Effector memory CD4-positive, alpha-beta T cell (primary cell): ENCODE data around the gene SHB.
"Not testable (repeated sequence)": the region's sequence is repeated elsewhere in the genome, so short reads cannot be mapped to it uniquely, and the experiment has no call there.

Experiments used
- DNase-seq, 3 donors: peaks; one replicate each; pipeline ENCODE4 v3.0.0-alpha.2; 2020
- H3K27ac ChIP-seq: 2 replicates; pipeline ENCODE4 v1.7.0; 2013; ENCODE audit warnings: mild to moderate bottlenecking, low read length, moderate library complexity; ENCODE audit not compliant: insufficient read depth, poor library complexity, severe bottlenecking
- H3K27me3 ChIP-seq: replicated peaks from 2 replicates; pipeline ENCODE4 v1.7.0; 2013; ENCODE audit warnings: mild to moderate bottlenecking, low read length; ENCODE audit not compliant: insufficient read depth, control insufficient read depth, poor library complexity, severe bottlenecking
- H3K36me3 ChIP-seq: 2 replicates; pipeline ENCODE4 v1.7.0; 2013; ENCODE audit warnings: mild to moderate bottlenecking, low read length, moderate library complexity; ENCODE audit not compliant: control insufficient read depth, insufficient read depth
- H3K4me1 ChIP-seq: 2 replicates; pipeline ENCODE4 v1.7.0; 2013; ENCODE audit warnings: low read length, mild to moderate bottlenecking; ENCODE audit not compliant: control insufficient read depth, insufficient read depth, poor library complexity, severe bottlenecking
- H3K4me3 ChIP-seq: 2 replicates; pipeline ENCODE4 v1.7.0; 2013; ENCODE audit warnings: low read length, low read depth, mild to moderate bottlenecking; ENCODE audit not compliant: insufficient read depth, poor library complexity, severe bottlenecking
- H3K9me3 ChIP-seq: 2 replicates; pipeline ENCODE4 v1.7.0; 2013; ENCODE audit warnings: mild to moderate bottlenecking, low read length, moderate library complexity; ENCODE audit not compliant: control insufficient read depth

SHB gene

GRCh38 chr9:37887977-37888583 is 180.9 kb downstream of the SHB start:
- H3K27ac ChIP-seq, DNase-seq, H3K4me1 ChIP-seq, H3K4me3 ChIP-seq, H3K27me3 ChIP-seq, H3K9me3 ChIP-seq: not testable (repeated sequence)
- H3K36me3 ChIP-seq, result peaks cover 26% of the 10 kb centered on the region

GRCh38 chr9:37880916-37881479 is 188.0 kb downstream of the SHB start:
- Histone ChIP-seq H3K27ac (no peak overlapping the region), H3K36me3 (peaks cover 25% of the 10 kb centered on the region), H3K4me1 (no peaks in the 10 kb centered on the region), H3K9me3 (no peaks in the 10 kb centered on the region), H3K4me3 (no peak overlapping the region), H3K27me3 (no peaks in the 10 kb centered on the region)
- DNase-seq, result no peak

DNA sequence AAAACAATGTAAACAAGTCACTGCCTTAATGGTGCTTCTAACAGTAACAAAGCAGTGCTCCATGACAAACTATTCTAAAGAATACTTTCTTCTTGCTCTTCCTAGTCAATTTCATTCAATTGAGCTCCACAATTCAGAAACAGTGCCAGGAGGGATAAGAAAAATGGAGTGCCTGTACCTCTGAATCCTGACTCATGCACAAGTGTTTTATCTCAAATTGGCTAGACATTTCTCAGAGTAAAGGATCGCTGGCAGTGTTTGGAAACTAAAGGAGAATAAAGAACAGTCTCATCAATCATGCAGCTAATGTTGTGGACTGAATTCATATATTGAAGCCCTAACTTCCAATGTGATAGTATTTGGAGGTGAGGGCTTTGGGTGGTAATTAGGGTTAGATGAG is 192.7 kb downstream of the SHB start:
- H3K36me3 ChIP-seq, result peaks cover 14% of the 10 kb centered on the region
- H3K9me3 ChIP-seq, result no peaks in the 10 kb centered on the region
- DNase-seq, result no peak
- H3K4me3 ChIP-seq, result no peak overlapping the region
- H3K27me3 ChIP-seq, result no peaks in the 10 kb centered on the region
- H3K4me1 ChIP-seq, result no peaks in the 10 kb centered on the region
- no peak overlapping the region for H3K27ac ChIP-seq

GRCh38 chr9:37873955-37874354 is 195.1 kb downstream of the SHB start:
- no peaks in the 10 kb centered on the region for H3K27me3 ChIP-seq
- H3K9me3 ChIP-seq, result no peaks in the 10 kb centered on the region
- no peak overlapping the region for H3K4me3 ChIP-seq
- no peak for DNase-seq
- peaks cover 8% of the 10 kb centered on the region for H3K36me3 ChIP-seq
- H3K4me1 ChIP-seq, result no peaks in the 10 kb centered on the region
- H3K27ac ChIP-seq, result no peak overlapping the region

DNA sequence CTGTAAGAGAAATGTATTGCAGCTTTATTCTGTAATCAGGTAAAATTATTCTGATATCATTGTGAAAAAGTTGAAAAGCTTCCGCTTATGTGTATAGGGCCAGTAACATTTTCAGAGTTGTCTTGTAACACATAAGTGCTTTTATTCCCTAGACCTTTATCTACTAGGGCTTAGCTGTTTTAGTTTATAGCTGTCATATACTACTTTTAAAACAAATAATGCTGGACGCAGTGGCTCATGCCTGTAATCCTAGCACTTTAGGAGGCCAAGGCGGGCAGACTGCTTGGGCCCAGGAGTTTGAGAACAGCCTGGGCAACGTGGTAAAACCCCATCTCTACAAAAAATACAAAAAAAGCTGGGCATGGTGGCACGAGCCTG is 198.2 kb downstream of the SHB start:
- H3K27me3 ChIP-seq, result no peaks in the 10 kb centered on the region
- H3K4me3 ChIP-seq, result no peak overlapping the region
- DNase-seq, result no peak
- H3K36me3 ChIP-seq, result no peaks in the 10 kb centered on the region
- H3K9me3 ChIP-seq, result no peaks in the 10 kb centered on the region
- H3K27ac ChIP-seq, result no peak overlapping the region
- H3K4me1 ChIP-seq, result no peaks in the 10 kb centered on the region

DNA sequence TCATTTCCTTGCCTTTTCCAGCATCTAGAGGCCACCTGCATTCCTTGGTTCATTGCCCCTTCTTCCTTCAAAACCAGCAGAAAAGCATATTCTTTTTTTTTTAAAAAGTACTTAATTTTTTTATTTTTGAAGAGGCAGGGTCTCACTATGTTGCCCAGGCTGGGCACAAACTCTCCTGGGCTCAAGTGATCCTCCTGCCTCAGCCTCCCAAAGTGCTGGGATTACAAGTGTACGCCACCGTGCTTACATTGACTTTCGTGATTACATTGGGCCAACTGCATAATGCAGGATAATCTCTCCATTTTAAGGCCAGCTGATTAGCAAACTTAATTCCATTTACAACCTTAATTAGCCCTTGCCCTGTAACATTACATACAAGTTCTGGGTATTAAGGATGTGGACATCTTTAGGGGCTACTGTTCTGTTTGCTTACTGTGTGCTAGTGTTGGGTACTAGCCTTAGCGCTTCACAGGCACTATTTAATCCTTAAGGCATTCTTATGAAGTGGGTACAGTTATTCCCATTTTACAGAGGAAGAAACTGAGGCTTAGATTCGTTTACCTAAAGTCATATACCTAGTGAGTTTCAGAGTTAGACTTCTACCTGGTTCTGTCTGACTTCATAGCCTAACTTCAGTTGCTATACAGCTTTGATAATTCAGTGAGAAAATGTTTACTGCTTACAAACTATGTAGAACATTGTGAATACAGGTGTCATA is 198.8 kb downstream of the SHB start:
- Histone ChIP-seq H3K4me3 (no peak overlapping the region), H3K9me3 (no peaks in the 10 kb centered on the region), H3K27ac (no peak overlapping the region), H3K4me1 (no peaks in the 10 kb centered on the region), H3K36me3 (no peaks in the 10 kb centered on the region), H3K27me3 (no peaks in the 10 kb centered on the region)
- DNase-seq, result no peak
